D341Med (cell line): Measurements from ENCODE around the gene NXPH3.
"Not testable (repeated sequence)": the region's sequence is repeated elsewhere in the genome, so short reads cannot be mapped to it uniquely, and the experiment has no call there.

ENCODE experiments used
- DNase-seq: peaks from one replicate; pipeline ENCODE4 v3.0.0; 2012; ENCODE audit warnings: low spot score

NXPH3 gene

GRCh38 chr17:49575679-49576087 lies at the start of gene NXPH3:
NXPH3 (plus strand) TSS chr17:49575871; CDS start chr17:49576220, 349 bp downstream.
- DNase-seq, result peak; percentile 97

- DNase-seq, result peak; percentile 51
Observed at GRCh38 chr17:49527927-49528651, 47.6 kb upstream of the NXPH3 start.

DNA sequence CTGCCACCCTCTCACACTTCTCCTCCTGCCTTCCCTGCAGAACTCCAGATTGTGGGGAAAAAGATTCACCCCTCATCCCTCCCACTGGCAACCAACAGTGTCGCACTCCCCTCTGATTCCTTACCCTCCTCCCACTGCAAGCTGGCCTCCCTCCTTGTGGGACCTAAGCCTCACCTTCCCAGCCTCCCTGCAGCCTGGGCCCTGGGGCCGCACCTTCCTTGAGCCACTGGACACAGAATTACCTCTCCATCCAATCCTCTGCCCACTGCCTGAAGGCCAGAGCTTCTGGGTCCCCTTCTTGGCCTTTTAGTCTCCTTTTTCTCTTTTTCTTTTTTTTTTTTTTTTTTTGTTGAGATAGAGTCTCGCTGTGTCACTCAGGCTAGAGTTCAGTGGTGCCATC lies 46.7 kb upstream of the NXPH3 start:
- peak; percentile 32 for DNase-seq

- no peak for DNase-seq
Observed at GRCh38 chr17:49530118-49530517, 45.6 kb upstream of the NXPH3 start.

- DNase-seq, result no peak
Observed at GRCh38 chr17:49543860-49544259, 31.8 kb upstream of the NXPH3 start.

DNA sequence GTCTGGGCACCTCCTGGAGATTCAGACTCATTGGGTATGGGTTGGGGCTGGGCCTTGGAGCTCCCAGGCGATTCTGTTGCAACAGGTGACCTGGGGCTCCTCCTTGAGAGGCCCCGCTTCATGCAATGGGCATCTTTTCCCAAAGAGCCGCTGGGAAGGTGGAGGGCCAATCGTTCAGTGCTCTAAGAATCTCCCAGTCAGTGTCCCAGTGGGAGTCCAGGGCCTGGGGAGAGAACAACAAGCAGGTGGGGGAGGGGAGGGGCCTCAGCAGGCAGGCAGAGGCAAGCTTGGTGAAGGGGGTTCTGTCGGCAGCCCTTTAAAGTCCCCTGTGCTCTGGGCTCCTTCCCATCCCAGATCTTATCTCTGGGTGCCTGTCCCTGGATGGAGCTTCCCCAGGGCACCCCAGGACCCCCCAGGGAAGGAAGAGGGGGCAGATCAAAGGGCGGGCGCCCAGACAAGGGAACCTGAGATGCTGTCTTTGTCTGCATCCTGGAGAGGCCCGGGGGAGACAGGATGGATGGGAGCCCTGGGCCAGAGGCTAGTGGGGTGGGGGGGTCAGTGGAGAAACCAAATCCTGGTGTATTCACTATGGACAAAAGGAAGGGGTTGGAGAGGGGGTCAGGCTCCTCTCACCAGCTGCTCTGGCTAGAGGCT lies 30.5 kb upstream of the NXPH3 start:
- peak; percentile 26 for DNase-seq

DNA sequence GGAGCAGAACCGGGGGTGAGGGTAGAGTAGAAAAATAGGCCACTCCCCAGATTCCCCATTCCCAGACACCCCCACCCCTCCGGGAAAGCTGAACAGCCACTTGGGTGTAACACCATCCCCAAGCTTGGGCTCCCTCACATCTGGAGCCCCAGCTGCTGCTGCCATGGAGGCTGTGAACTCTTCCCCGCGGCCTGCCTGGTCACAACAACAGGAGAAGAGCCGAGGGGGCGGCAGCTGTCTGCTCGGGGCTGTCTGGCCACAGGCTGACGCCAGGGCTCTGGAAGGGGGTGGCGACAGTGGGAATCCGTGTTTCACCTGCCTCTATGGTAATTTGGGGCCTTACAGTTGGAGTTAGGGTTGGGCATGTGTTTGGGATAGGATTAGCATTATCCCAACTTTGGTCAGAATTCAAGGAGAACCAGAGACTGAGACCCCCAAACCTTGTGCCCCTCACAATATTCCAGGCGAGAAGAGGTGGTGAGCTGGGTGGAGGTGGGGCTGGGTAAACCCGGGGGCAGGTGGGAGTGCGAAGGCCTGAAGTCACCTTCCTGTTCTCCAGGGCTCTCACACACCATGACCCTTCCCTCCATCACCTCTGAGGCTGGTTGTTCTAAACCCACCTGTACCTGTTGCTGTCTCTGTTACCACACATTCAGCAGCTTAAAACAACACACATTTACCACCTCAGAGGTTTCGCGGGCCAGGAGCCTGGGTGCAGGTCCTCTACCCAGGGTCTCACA lies 29.7 kb upstream of the NXPH3 start:
- DNase-seq, result peak; percentile 45

DNA sequence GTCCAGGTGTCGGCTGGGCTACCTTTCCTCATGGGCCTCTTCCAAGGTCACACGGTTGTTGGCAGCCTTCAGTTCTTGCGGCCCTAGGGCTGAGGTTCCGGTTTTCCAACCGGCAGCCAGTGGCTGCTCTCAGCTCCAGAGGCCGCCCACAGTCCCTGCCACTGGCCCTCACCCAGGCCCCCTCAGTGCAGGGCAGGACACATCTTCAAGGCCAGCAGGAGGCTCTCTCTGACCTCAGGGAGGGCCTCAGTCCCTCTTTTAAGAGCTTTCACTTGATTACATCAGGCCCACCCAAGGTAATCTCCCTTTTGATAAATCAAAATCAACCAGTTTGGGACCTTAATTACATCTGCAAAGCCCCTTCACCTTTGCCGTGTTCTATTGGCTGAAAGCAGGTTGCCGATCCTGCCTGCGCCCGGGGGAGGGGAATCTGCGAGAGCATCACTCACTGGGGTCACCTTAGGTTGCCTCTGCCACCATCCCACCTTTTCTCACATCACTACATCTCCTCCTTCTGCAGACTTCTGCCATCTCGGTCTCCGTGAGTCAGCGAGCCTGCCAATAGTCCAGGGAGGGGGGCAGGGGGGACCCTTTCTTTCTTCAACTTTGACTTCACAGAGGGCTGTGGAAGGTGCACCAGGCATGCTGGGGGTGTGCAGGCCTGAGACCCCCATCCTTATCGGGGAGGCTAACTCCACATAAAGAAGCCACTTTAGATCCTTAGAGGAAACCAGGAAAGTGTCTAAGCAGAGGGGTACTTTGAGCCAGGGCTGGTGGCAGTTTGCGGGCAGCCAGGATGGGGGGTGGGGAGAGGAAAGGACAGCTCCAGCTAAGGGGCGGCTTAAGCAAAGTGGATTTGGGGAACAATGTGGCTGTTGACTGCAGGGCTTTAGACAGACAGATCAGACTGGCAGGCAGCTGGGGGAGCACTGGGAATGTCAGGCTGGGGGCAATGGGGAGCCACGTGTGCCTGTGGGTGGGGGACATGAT lies 28.8 kb upstream of the NXPH3 start:
- DNase-seq, result peak; percentile 35

- DNase-seq, result peak; percentile 26
Observed at GRCh38 chr17:49547566-49547965, 28.1 kb upstream of the NXPH3 start.

GRCh38 chr17:49548051-49548505 lies 27.6 kb upstream of the NXPH3 start:
- peak; percentile 43 for DNase-seq

DNA sequence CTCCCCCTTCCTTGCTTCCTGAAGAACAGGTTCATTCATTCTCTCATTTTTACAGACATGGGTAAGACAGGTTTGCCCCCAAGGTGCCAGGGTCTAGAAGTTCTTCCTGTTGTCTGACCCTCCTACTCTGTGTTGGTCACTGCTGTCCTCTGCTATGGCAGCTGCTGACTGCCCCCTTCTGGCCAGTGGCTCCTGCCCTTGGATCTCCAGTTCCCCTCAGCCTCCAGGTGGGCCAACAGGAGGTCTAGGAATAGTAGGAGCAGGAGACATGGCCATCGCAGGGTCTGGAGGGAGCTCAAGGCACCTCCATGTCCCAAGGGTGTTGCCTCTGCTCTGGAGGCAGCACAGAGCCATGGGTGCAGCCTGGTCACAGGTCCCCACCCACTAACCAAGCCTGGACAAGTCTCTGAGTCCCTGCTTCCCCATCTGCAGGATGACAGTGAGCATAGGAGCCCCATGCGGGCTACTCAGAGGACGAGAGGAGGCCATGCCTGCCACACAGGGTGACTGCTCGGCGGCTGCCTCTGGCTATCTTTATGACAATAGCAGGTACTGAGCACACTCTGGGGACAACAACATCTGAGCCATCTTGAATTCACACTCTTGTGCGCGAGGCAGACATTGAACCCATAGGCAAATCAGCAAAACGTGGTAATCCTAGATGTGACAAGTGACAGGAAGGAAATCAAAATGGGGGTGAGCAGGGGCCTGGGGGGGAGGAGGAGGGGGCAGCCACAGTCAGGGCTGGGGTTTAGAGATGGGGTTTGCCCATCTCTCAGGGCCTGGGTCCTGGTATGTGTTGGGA lies 27.0 kb upstream of the NXPH3 start:
- DNase-seq, result peak; percentile 53

GRCh38 chr17:49549311-49549605 lies 26.4 kb upstream of the NXPH3 start:
- DNase-seq, result peak; percentile 27

GRCh38 chr17:49549691-49550678 lies 25.7 kb upstream of the NXPH3 start:
- DNase-seq, result peak; percentile 40

- not testable (repeated sequence) for DNase-seq
Observed at GRCh38 chr17:49550764-49551163, 24.9 kb upstream of the NXPH3 start.

GRCh38 chr17:49551221-49552069 lies 24.2 kb upstream of the NXPH3 start:
- peak; percentile 25 for DNase-seq

GRCh38 chr17:49552070-49552751 lies 23.5 kb upstream of the NXPH3 start:
- DNase-seq, result peak; percentile 36

GRCh38 chr17:49553676-49554335 lies 21.9 kb upstream of the NXPH3 start:
- no peak for DNase-seq
